IMR-90 (cell line): ENCODE measurements around the gene KLHL20. TPM values are rescaled to one million over a fixed set of nuclear protein-coding genes. Genes with fewer than 3 reads are reported as not detected.

Experiments
- ATAC-seq: fragments of 200-7000 bp; cut with Tn5 transposase; 2 replicates; pipeline ENCODE4 v1.9.1; 2020; ENCODE audit warnings: low read depth, mild to moderate bottlenecking, moderate library complexity
- BruUV-seq: library from RNA; stranded (reverse); fragments of 400-500 nt; replicated peaks from 2 replicates; lab custom pipeline; 2021; lab: Mats Ljungman, UMichigan
- CTCF ChIA-PET: fragments of 300-600 bp; formaldehyde crosslinking; extraction: SDS; loops from one replicate; lab custom pipeline; 2021; ENCODE audit warnings: antibody characterized with exemption; lab: Yijun Ruan, JAX
- POLR2A ChIA-PET: fragments of 300-600 bp; sonication (Branson Sonifier 250); formaldehyde crosslinking; loops from one replicate; lab custom pipeline; 2022; ENCODE audit warnings: antibody characterized with exemption; ENCODE audit not compliant: unreplicated experiment; lab: Charles Lee
- DNase-seq: peaks from one replicate; pipeline ENCODE4 v3.0.0; 2013
- H2AFZ ChIP-seq: replicated peaks from 2 replicates; pipeline ENCODE3; 2013; ENCODE audit warnings: low read length, mild to moderate bottlenecking; ENCODE audit not compliant: poor library complexity
- H2AK5ac ChIP-seq: 2 replicates; pipeline ENCODE4 v1.6.1; 2013; ENCODE audit warnings: low read depth, low read length, inconsistent platforms
- H2AK9ac ChIP-seq: replicated peaks from 2 replicates; pipeline ENCODE3; 2013; ENCODE audit warnings: mild to moderate bottlenecking, low read depth, low read length, moderate library complexity; ENCODE audit not compliant: poor library complexity
- H2BK120ac ChIP-seq: 2 replicates; pipeline ENCODE4 v1.6.1; 2013; ENCODE audit warnings: low read depth, low read length, inconsistent platforms
- H2BK15ac ChIP-seq: 3 replicates; pipeline ENCODE4 v1.6.1; 2013; ENCODE audit warnings: low read depth, low read length, inconsistent platforms
- H2BK20ac ChIP-seq: 2 replicates; pipeline ENCODE4 v1.6.1; 2013; ENCODE audit warnings: low read depth, mild to moderate bottlenecking, inconsistent platforms, low read length, moderate library complexity
- H2BK5ac ChIP-seq: 2 replicates; pipeline ENCODE4 v1.6.1; 2013; ENCODE audit warnings: mild to moderate bottlenecking, low read depth, low read length, inconsistent platforms; ENCODE audit not compliant: poor library complexity, severe bottlenecking
- H3K14ac ChIP-seq: replicated peaks from 2 replicates; pipeline ENCODE4 v1.6.1; 2013; ENCODE audit warnings: low read depth, low read length, inconsistent platforms
- H3K18ac ChIP-seq: 2 replicates; pipeline ENCODE4 v1.6.1; 2013; ENCODE audit warnings: low read depth, low read length, control low read depth
- H3K23ac ChIP-seq: 2 replicates; pipeline ENCODE4 v1.6.1; 2013; ENCODE audit warnings: low read depth, low read length, inconsistent platforms
- H3K27ac ChIP-seq: 2 replicates; pipeline ENCODE4 v1.5.1; 2013; ENCODE audit warnings: mild to moderate bottlenecking, control low read depth, low read length; ENCODE audit not compliant: insufficient read depth
- H3K27me3 ChIP-seq: 2 replicates; pipeline ENCODE4 v1.6.1; 2013; ENCODE audit warnings: low read length; ENCODE audit not compliant: control insufficient read depth, insufficient read depth
- H3K36me3 ChIP-seq: 2 replicates; pipeline ENCODE4 v1.6.1; 2013; ENCODE audit warnings: low read length, mixed read lengths; ENCODE audit not compliant: control insufficient read depth, insufficient read depth
- H3K4ac ChIP-seq: 2 replicates; pipeline ENCODE4 v1.6.1; 2013; ENCODE audit warnings: low read depth, low read length, inconsistent platforms
- H3K4me1 ChIP-seq: 2 replicates; pipeline ENCODE4 v1.6.1; 2013; ENCODE audit warnings: low read length, mixed read lengths; ENCODE audit not compliant: control insufficient read depth, insufficient read depth
- H3K4me2 ChIP-seq: 2 replicates; pipeline ENCODE4 v1.6.1; 2013; ENCODE audit warnings: low read depth, mild to moderate bottlenecking, control low read depth, low read length, moderate library complexity
- H3K4me3 ChIP-seq: 2 replicates; pipeline ENCODE4 v1.5.1; 2013; ENCODE audit warnings: low read depth, mild to moderate bottlenecking, control low read depth, low read length, moderate library complexity; ENCODE audit not compliant: insufficient read depth
- H3K56ac ChIP-seq: 2 replicates; pipeline ENCODE4 v1.6.1; 2013; ENCODE audit warnings: low read length, inconsistent platforms; ENCODE audit not compliant: insufficient read depth; ENCODE audit errors: extremely low read depth
- H3K79me1 ChIP-seq, 2 experiments: 2 replicates each; pipeline ENCODE4 v1.6.1; 2013; ENCODE audit warnings: low read length in 2 of 2, inconsistent platforms in 1 of 2, low read depth in 1 of 2
- H3K9ac ChIP-seq: 2 replicates; pipeline ENCODE4 v1.6.1; 2013; ENCODE audit warnings: low read depth, low read length, control low read depth
- H3K9me1 ChIP-seq: 2 replicates; pipeline ENCODE4 v1.6.1; 2013; ENCODE audit warnings: low read length, inconsistent platforms; ENCODE audit not compliant: insufficient read depth
- H3K9me3 ChIP-seq: 2 replicates; pipeline ENCODE4 v1.6.1; 2013; ENCODE audit warnings: low read length; ENCODE audit not compliant: control insufficient read depth, insufficient read depth
- H4K20me1 ChIP-seq: 2 replicates; pipeline ENCODE4 v1.6.1; 2013; ENCODE audit warnings: low read length, inconsistent platforms; ENCODE audit not compliant: insufficient read depth
- H4K5ac ChIP-seq: 2 replicates; pipeline ENCODE4 v1.6.1; 2013; ENCODE audit warnings: mild to moderate bottlenecking, low read depth, low read length, control low read depth
- H4K8ac ChIP-seq, 2 experiments: 2 replicates each; pipeline ENCODE4 v1.6.1; 2013; ENCODE audit warnings: low read depth in 2 of 2, low read length in 2 of 2, control low read depth in 1 of 2, inconsistent platforms in 1 of 2
- H4K91ac ChIP-seq: 2 replicates; pipeline ENCODE4 v1.6.1; 2013; ENCODE audit warnings: low read depth, low read length, inconsistent platforms; ENCODE audit not compliant: insufficient read depth
- BHLHE40 ChIP-seq: fragments of 150-350 bp; IDR thresholded peaks from 2 replicates; pipeline ENCODE4 v1.6.1; 2016; ENCODE audit warnings: mild to moderate bottlenecking, low read depth, low read length
- CEBPB ChIP-seq: IDR thresholded peaks from 2 replicates; pipeline ENCODE4 v1.6.1; 2012; ENCODE audit warnings: low read depth, low read length, improper control_type of control experiment
- CHD1 ChIP-seq: IDR thresholded peaks from 2 replicates; pipeline ENCODE4 v1.6.1; 2012; ENCODE audit warnings: low read depth, low read length, improper control_type of control experiment
- CTCF ChIP-seq: conservative IDR thresholded peaks from 2 replicates; pipeline ENCODE4 v1.5.1; 2012; ENCODE audit warnings: mild to moderate bottlenecking, low read depth, low read length, improper control_type of control experiment
- FOS ChIP-seq: fragments of 150-350 bp; IDR thresholded peaks from 2 replicates; pipeline ENCODE4 v1.6.1; 2016; ENCODE audit warnings: low read depth, low read length
- MAFK ChIP-seq: IDR thresholded peaks from 2 replicates; pipeline ENCODE4 v1.6.1; 2012; ENCODE audit warnings: low read depth, low read length, improper control_type of control experiment
- MXI1 ChIP-seq: IDR thresholded peaks from 2 replicates; pipeline ENCODE4 v1.6.1; 2012; ENCODE audit warnings: low read depth, mild to moderate bottlenecking, low read length, moderate library complexity, borderline replicate concordance
- NFE2L2 ChIP-seq: fragments of 150-350 bp; IDR thresholded peaks from 2 replicates; pipeline ENCODE4 v1.6.1; 2016; ENCODE audit warnings: low read depth, mild to moderate bottlenecking, low read length
- POLR2A ChIP-seq: IDR thresholded peaks from 2 replicates; pipeline ENCODE4 v1.6.1; 2012; ENCODE audit warnings: mild to moderate bottlenecking, low read depth, low read length
- RCOR1 ChIP-seq: IDR thresholded peaks from 2 replicates; pipeline ENCODE4 v1.6.1; 2012; ENCODE audit warnings: mild to moderate bottlenecking, low read length, improper control_type of control experiment; ENCODE audit not compliant: insufficient replicate concordance
- RFX5 ChIP-seq: IDR thresholded peaks from 2 replicates; pipeline ENCODE4 v1.8.0; 2012; ENCODE audit warnings: low read depth, mild to moderate bottlenecking, low read length, moderate library complexity
- SMC3 ChIP-seq: fragments of 150-350 bp; IDR thresholded peaks from 2 replicates; pipeline ENCODE4 v1.6.1; 2016; ENCODE audit warnings: low read depth, mild to moderate bottlenecking, antibody characterized with exemption, low read length, moderate library complexity
- USF2 ChIP-seq: fragments of 150-350 bp; IDR thresholded peaks from 2 replicates; pipeline ENCODE4 v1.6.1; 2017; ENCODE audit warnings: mild to moderate bottlenecking, antibody characterized with exemption, low read length, low read depth
- WGBS, 2 experiments: methylation state at CpG; one replicate each; pipeline versions ENCODE4 v1.1.5 to v1.1.7; 2013; ENCODE audit warnings: missing lambda C conversion rate in 2 of 2; ENCODE audit not compliant: insufficient read length in 1 of 2; ENCODE audit errors: extremely low coverage in 2 of 2; 5-methylcytosine and 5-hydroxymethylcytosine counted together
- dilution Hi-C: fragments of 300-500 bp; cut with HindIII; formaldehyde crosslinking; loops from one replicate; pipeline ENCODE4 v1.14.3; 2018; ENCODE audit warnings: low sequenced_read_pairs; ENCODE audit not compliant: unreplicated experiment
- in situ Hi-C: fragments of 300-500 bp; cut with MboI; formaldehyde crosslinking; loops from 3 replicates; pipeline ENCODE4 v1.14.3; 2019; ENCODE audit warnings: low sequenced_read_pairs, inconsistent platforms, mixed read lengths
- intact Hi-C: fragments of 100-400 bp; cut with micrococcal nuclease; formaldehyde crosslinking; loops from 2 replicates; pipeline ENCODE4 v1.10.0; 2022
- polyA plus RNA-seq, 3 experiments: library from polyadenylated mRNA; depleted of rRNA; stranded (reverse); fragments of >200 nt; gene quantifications; 2 replicates each; pipeline ENCODE4 v1.2.3, GENCODE V29; 2012; ENCODE audit warnings: low replicate concordance in 1 of 3
- total RNA-seq: library from RNA; depleted of rRNA; stranded (reverse); fragments of >200 nt; gene quantifications from 2 replicates; pipeline ENCODE4 v1.2.3, GENCODE V29; 2012

Gene KLHL20
- total and polyA plus RNA-seq, 2 of the 4 experiments (the other 2 are of a cell fraction): 13.5 to 23.3 TPM

- 0 out of 2 replicates have a peak, but pooled peaks cover under 1% of the 10 kb centered on the region for H3K36me3 ChIP-seq
- peak overlapping the region; percentile 97 for H2AFZ ChIP-seq
- peak overlapping the region; percentile 65 for H3K4me3 ChIP-seq
- intact Hi-C loops: loop anchor here (1.0 to 5.0 kb wide), 6 partner anchors 29 to 1079 kb away; partner anchors contain the start of genes PRDX6 and TNFSF4
- peak; percentile 20 for DNase-seq
- H3K23ac ChIP-seq: peak overlapping the region; percentile 90
- no peaks in the 10 kb centered on the region for H4K20me1 ChIP-seq
- H3K4me2 ChIP-seq: peak overlapping the region; percentile 96
- H2BK120ac ChIP-seq: peak overlapping the region; percentile 58
- 0 out of 2 replicates have a peak overlapping the region, but pooled peaks have one; percentile 5 for H2BK20ac ChIP-seq
- H3K4ac ChIP-seq: peak overlapping the region; percentile 72
- peak overlapping the region; percentile 57; the same call in 1 of the 2 replicates for H2AK5ac ChIP-seq
- peak overlapping the region; percentile 74 for H2BK5ac ChIP-seq
- H3K18ac ChIP-seq: no peak overlapping the region
- H2AK9ac ChIP-seq: peak overlapping the region; percentile 96
- peak overlapping the region; percentile 32 to 87 for H4K8ac ChIP-seq
- H3K14ac ChIP-seq: peak overlapping the region; percentile 91
- H3K79me1 ChIP-seq: peaks cover 10 to 42% of the 10 kb centered on the region in 2 experiments
- H3K9ac ChIP-seq: peak overlapping the region; percentile 72
- H4K5ac ChIP-seq: peak overlapping the region; percentile 53; the same call in 1 of the 2 replicates
- in situ Hi-C loops: loop anchor here (10.0 kb wide), 2 partner anchors 389 to 1079 kb away; no protein-coding TSS in a partner anchor
- TSS peak; percentile 58 for BruUV-seq
- ChIA-PET CTCF (interaction anchor here (2.7 kb wide), 1 partner anchor 394 kb away, joined by 14 read pairs; no protein-coding TSS in a partner anchor), POLR2A (interaction anchor here (0.5 to 0.9 kb wide), 3 partner anchors 9 to 60 kb away, joined by 3 to 6 read pairs (median 3); no protein-coding TSS in a partner anchor)
- H3K9me3 ChIP-seq: no peaks in the 10 kb centered on the region
- H3K27me3 ChIP-seq: no peaks in the 10 kb centered on the region
- no peak for TF ChIP-seq CTCF
- TF ChIP-seq CHD1: no peak
- TF ChIP-seq FOS: no peak
- no peak for TF ChIP-seq POLR2A
- TF ChIP-seq RFX5: no peak
- TF ChIP-seq BHLHE40: no peak
- TF ChIP-seq USF2: no peak
- TF ChIP-seq SMC3: no peak
- no peak for TF ChIP-seq CEBPB
- no peak for TF ChIP-seq NFE2L2
- no peak for TF ChIP-seq RCOR1
- TF ChIP-seq MAFK: no peak
- no peak for TF ChIP-seq MXI1
- peak overlapping the region; percentile 71 for H4K91ac ChIP-seq
- peak overlapping the region; percentile 74 for H3K27ac ChIP-seq
- no peak; the same call in 1 of the 2 replicates for ATAC-seq
- H3K56ac ChIP-seq: peak overlapping the region; percentile 96
- no peaks in the 10 kb centered on the region for H3K9me1 ChIP-seq
- 0% methylated on average over 6 of the region's 25 CpGs; no CpG with 5 or more reads in 1 of the 2 experiments for WGBS, 2 experiments
- peaks cover 2% of the 10 kb centered on the region; the same call in 1 of the 2 replicates for H3K4me1 ChIP-seq
- peak overlapping the region; percentile 79 for H2BK15ac ChIP-seq
- dilution Hi-C loops: no loop called here
Observed at GRCh38 chr1:173823781-173824314, 109.1 kb downstream of the KLHL20 start.
